HepG2 (cell line): Measurements from ENCODE around the gene B4GALT3. TPM values are rescaled to one million over a fixed set of nuclear protein-coding genes. Genes with fewer than 3 reads are reported as not detected.

ENCODE experiments used
- BRCA1 ChIP-seq: sonication (generic); formaldehyde crosslinking; IDR thresholded peaks from 2 replicates; pipeline ENCODE4 v1.4.0; 2020; ENCODE audit warnings: missing genetic modification reagents
- DBP ChIP-seq: sonication (generic); formaldehyde crosslinking; IDR thresholded peaks from 2 replicates; pipeline ENCODE4 v1.4.0; 2020; ENCODE audit warnings: missing genetic modification reagents; ENCODE audit errors: not compliant biosample characterization
- ELF1 ChIP-seq: sonication (generic); formaldehyde crosslinking; IDR thresholded peaks from 2 replicates; pipeline ENCODE4 v1.4.0; 2020; ENCODE audit warnings: missing genetic modification reagents
- HMG20B ChIP-seq: conservative IDR thresholded peaks from 2 replicates; pipeline ENCODE4 v1.6.1; 2016; ENCODE audit warnings: missing genetic modification reagents, missing compliant biosample characterization
- LCORL ChIP-seq, 2 experiments: fragments of 450-650 bp in 1 of 2; sonication (generic) in 1 of 2; formaldehyde crosslinking in 1 of 2; IDR thresholded peaks; 2 replicates each; pipeline versions ENCODE4 v1.5.0 to v1.6.1; 2017 to 2020; ENCODE audit warnings: antibody characterized with exemption in 1 of 2, missing genetic modification reagents in 1 of 2
- MED8 ChIP-seq: sonication (generic); formaldehyde crosslinking; IDR thresholded peaks from 2 replicates; pipeline ENCODE4 v1.8.1; 2023; ENCODE audit warnings: mild to moderate bottlenecking, missing genetic modification reagents; ENCODE audit not compliant: insufficient replicate concordance
- MYNN ChIP-seq: sonication (generic); formaldehyde crosslinking; IDR thresholded peaks from 2 replicates; pipeline ENCODE4 v1.4.0; 2020; ENCODE audit warnings: mild to moderate bottlenecking, low read depth, missing genetic modification reagents
- PITX1 ChIP-seq: sonication (generic); formaldehyde crosslinking; IDR thresholded peaks from 2 replicates; pipeline ENCODE4 v1.5.1; 2020; ENCODE audit warnings: mild to moderate bottlenecking, missing genetic modification reagents
- SAP130 ChIP-seq: IDR thresholded peaks from 2 replicates; pipeline ENCODE4 v1.6.1; 2016; ENCODE audit warnings: low read depth
- SOX13 ChIP-seq, 3 experiments: fragments of 450-650 bp in 1 of 3; sonication (generic) in 1 of 3; formaldehyde crosslinking in 1 of 3; IDR thresholded peaks in 2 of 3; conservative IDR thresholded peaks in 1 of 3; 2 replicates each; pipeline versions ENCODE4 v1.5.0 to v1.6.1; 2016 to 2020; ENCODE audit warnings: antibody characterized with exemption in 1 of 3, mild to moderate bottlenecking in 1 of 3, missing compliant biosample characterization in 1 of 3, missing genetic modification reagents in 1 of 3, moderate library complexity in 1 of 3
- SP4 ChIP-seq: sonication (generic); formaldehyde crosslinking; IDR thresholded peaks from 2 replicates; pipeline ENCODE4 v1.8.1; 2023; ENCODE audit warnings: mild to moderate bottlenecking, missing genetic modification reagents
- THAP11 ChIP-seq: IDR thresholded peaks from 2 replicates; pipeline ENCODE4 v1.6.1; 2016; ENCODE audit warnings: missing biosample characterization, missing genetic modification reagents
- ZMYM2 ChIP-seq: sonication (generic); formaldehyde crosslinking; IDR thresholded peaks from 2 replicates; pipeline ENCODE4 v1.8.0; 2022; ENCODE audit warnings: mild to moderate bottlenecking, missing genetic modification reagents
- ZNF20 ChIP-seq: sonication (generic); formaldehyde crosslinking; IDR thresholded peaks from 2 replicates; pipeline ENCODE4 v1.4.0; 2020; ENCODE audit warnings: mild to moderate bottlenecking, moderate library complexity, missing genetic modification reagents
- ZNF224 ChIP-seq: sonication (generic); formaldehyde crosslinking; IDR thresholded peaks from 2 replicates; pipeline ENCODE4 v1.5.0; 2020; ENCODE audit warnings: mild to moderate bottlenecking, missing genetic modification reagents
- ZNF256 ChIP-seq: sonication (generic); formaldehyde crosslinking; conservative IDR thresholded peaks from 2 replicates; pipeline ENCODE4 v1.4.0; 2020; ENCODE audit warnings: missing genetic modification reagents
- ZNF446 ChIP-seq: sonication (generic); formaldehyde crosslinking; IDR thresholded peaks from 2 replicates; pipeline ENCODE4 v1.5.0; 2020; ENCODE audit warnings: mild to moderate bottlenecking, missing genetic modification reagents
- ZNF639 ChIP-seq: conservative IDR thresholded peaks from 2 replicates; pipeline ENCODE4 v1.6.1; 2018; ENCODE audit warnings: missing genetic modification reagents
- ZNF678 ChIP-seq: sonication (generic); formaldehyde crosslinking; IDR thresholded peaks from 2 replicates; pipeline ENCODE4 v1.4.0; 2020; ENCODE audit warnings: mild to moderate bottlenecking, missing genetic modification reagents
- ZNF746 ChIP-seq: sonication (generic); formaldehyde crosslinking; IDR thresholded peaks from 2 replicates; pipeline ENCODE4 v1.8.0; 2022; ENCODE audit warnings: mild to moderate bottlenecking, missing genetic modification reagents
- ZNF773 ChIP-seq: sonication (generic); formaldehyde crosslinking; IDR thresholded peaks from 2 replicates; pipeline ENCODE4 v1.4.0; 2020; ENCODE audit warnings: missing genetic modification reagents, borderline replicate concordance
- polyA plus RNA-seq, 8 experiments: library from polyadenylated mRNA; depleted of rRNA in 3 of 8; stranded (reverse) in 7 of 8; unstranded in 1 of 8; fragments of >200 nt; fragmentation: Illumina TruSeq in 4 of 8; extraction: Trizol in 4 of 8; gene quantifications; 2 replicates each; pipeline versions ENCODE4 v1.2.1 to v1.2.3, GENCODE V29; 2011 to 2016; ENCODE audit warnings: low read depth in 4 of 8, missing spikeins in 1 of 8, mixed read lengths in 1 of 8; ENCODE audit not compliant: insufficient read depth in 1 of 8
- total RNA-seq, 5 experiments: library from RNA; depleted of rRNA; stranded (reverse); fragments of >200 nt; fragmentation: Illumina TruSeq; extraction: Trizol; gene quantifications; 2 replicates each; pipeline ENCODE4 v1.2.3, GENCODE V29; 2016; ENCODE audit warnings: low read depth in 1 of 5
- TF ChIP-seq, protein P1 (sequence below): sonication (generic); formaldehyde crosslinking; IDR thresholded peaks from 2 replicates; pipeline ENCODE4 v1.5.1; 2020; ENCODE audit warnings: mild to moderate bottlenecking, moderate library complexity, missing genetic modification reagents
- TF ChIP-seq, protein P2 (sequence below): sonication (generic); formaldehyde crosslinking; IDR thresholded peaks from 2 replicates; pipeline ENCODE4 v1.4.0; 2020; ENCODE audit warnings: missing genetic modification reagents

B4GALT3 gene
- total and polyA plus RNA-seq, 2 of the 13 experiments (the other 11 are each of a cell fraction or from before 2014, with no cell fraction given) = 35.6 to 40.4 TPM

DNA sequence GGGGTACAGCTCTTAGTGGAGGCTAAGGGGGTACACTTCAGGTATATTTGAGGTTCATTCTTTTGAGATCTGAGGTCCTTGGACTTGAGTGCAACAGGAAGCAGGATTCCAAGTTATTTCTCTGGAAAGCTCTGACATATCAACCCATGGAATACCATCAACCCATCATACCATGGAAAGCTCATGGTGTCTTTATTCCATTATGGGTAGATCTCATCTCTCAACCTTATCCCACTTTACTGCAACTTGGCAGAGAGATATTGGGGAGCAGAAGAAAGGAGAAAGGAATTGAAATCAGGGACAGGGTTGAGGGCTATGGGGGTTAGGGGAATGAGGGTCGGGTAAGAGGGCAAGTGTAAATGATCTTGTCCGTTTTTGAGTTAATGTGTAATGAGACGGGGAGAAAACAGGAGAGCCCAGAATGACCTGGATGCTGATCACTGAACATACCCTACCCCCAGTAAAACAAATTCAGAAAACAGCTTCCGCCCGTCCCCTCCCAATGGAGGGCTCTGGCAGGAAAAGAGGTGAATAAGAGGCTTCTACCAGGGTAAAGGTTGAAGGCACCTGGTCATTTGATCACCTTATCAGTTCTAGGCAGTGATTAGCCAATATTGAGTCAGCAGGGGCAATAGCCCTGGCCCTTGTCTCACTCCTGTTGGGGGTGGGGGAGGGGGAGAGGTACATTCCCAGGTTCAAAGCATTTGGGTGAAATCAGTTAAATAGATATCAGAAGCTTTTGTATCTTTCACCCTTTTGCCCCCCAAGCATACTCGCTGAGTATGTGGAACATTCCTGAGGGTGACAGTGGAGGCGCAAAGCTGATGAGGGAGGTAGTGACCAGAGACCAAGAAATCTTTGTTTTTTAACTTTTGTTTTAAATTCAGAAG lies 46.7 kb upstream of the B4GALT3 start (continued):
- TF ChIP-seq ZNF773 (CRISPR knock-in tag) = no peak
- no peak for TF ChIP-seq ZNF678 (CRISPR knock-in tag)
- no peak for TF ChIP-seq DBP
- 0 out of 2 replicates have a peak, but pooled peaks have one; percentile 12 for TF ChIP-seq ELF1 (CRISPR knock-in tag)
- peak; percentile 79; the same call in 1 of the 2 replicates for TF ChIP-seq SOX13 (IDR thresholded peaks at IDR 0.05)
- peak in 1 of 2 experiments; percentile 90; a peak in 2 of 4 replicates for TF ChIP-seq SOX13 (CRISPR knock-in tag; conservative IDR thresholded peaks at IDR 0.05 in 1 of 2, IDR thresholded peaks at IDR 0.05 in 1 of 2)
- peak; percentile 95 for TF ChIP-seq PITX1 (CRISPR knock-in tag)
- TF ChIP-seq, protein P1, sequence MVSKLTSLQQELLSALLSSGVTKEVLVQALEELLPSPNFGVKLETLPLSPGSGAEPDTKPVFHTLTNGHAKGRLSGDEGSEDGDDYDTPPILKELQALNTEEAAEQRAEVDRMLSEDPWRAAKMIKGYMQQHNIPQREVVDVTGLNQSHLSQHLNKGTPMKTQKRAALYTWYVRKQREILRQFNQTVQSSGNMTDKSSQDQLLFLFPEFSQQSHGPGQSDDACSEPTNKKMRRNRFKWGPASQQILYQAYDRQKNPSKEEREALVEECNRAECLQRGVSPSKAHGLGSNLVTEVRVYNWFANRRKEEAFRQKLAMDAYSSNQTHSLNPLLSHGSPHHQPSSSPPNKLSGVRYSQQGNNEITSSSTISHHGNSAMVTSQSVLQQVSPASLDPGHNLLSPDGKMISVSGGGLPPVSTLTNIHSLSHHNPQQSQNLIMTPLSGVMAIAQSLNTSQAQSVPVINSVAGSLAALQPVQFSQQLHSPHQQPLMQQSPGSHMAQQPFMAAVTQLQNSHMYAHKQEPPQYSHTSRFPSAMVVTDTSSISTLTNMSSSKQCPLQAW (CRISPR knock-in tag) = peak; percentile 98
- TF ChIP-seq ZNF446 = no peak
- peak; percentile 60; the same call in 1 of the 2 replicates for TF ChIP-seq LCORL (IDR thresholded peaks at IDR 0.05)
- peak; percentile 55; the same call in 1 of the 2 replicates for TF ChIP-seq LCORL (CRISPR knock-in tag; IDR thresholded peaks at IDR 0.05)
- no peak for TF ChIP-seq ZNF20 (CRISPR knock-in tag)
- TF ChIP-seq ZNF746 (CRISPR knock-in tag) = peak; percentile 90
- TF ChIP-seq ZNF224 (CRISPR knock-in tag) = no peak
- no peak for TF ChIP-seq ZMYM2
- no peak for TF ChIP-seq SP4 (CRISPR knock-in tag)
- TF ChIP-seq HMG20B (CRISPR knock-in tag) = peak; percentile 97
- TF ChIP-seq, protein P2, sequence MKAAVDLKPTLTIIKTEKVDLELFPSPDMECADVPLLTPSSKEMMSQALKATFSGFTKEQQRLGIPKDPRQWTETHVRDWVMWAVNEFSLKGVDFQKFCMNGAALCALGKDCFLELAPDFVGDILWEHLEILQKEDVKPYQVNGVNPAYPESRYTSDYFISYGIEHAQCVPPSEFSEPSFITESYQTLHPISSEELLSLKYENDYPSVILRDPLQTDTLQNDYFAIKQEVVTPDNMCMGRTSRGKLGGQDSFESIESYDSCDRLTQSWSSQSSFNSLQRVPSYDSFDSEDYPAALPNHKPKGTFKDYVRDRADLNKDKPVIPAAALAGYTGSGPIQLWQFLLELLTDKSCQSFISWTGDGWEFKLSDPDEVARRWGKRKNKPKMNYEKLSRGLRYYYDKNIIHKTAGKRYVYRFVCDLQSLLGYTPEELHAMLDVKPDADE = 0 out of 2 replicates have a peak, but pooled peaks have one; percentile 33
- no peak for TF ChIP-seq ZNF639 (CRISPR knock-in tag)
- TF ChIP-seq ZNF256 (CRISPR knock-in tag) = no peak
- peak; percentile 97 for TF ChIP-seq MED8
- 0 out of 2 replicates have a peak, but pooled peaks have one; percentile 62 for TF ChIP-seq BRCA1 (CRISPR knock-in tag)
- TF ChIP-seq SAP130 (CRISPR knock-in tag) = peak; percentile 84
- peak; percentile 65; the same call in 1 of the 2 replicates for TF ChIP-seq THAP11
- no peak; the same call in 1 of the 2 replicates for TF ChIP-seq MYNN (CRISPR knock-in tag)
